ENCODE data around the gene LMTK2.

Gene LMTK2

DNA sequence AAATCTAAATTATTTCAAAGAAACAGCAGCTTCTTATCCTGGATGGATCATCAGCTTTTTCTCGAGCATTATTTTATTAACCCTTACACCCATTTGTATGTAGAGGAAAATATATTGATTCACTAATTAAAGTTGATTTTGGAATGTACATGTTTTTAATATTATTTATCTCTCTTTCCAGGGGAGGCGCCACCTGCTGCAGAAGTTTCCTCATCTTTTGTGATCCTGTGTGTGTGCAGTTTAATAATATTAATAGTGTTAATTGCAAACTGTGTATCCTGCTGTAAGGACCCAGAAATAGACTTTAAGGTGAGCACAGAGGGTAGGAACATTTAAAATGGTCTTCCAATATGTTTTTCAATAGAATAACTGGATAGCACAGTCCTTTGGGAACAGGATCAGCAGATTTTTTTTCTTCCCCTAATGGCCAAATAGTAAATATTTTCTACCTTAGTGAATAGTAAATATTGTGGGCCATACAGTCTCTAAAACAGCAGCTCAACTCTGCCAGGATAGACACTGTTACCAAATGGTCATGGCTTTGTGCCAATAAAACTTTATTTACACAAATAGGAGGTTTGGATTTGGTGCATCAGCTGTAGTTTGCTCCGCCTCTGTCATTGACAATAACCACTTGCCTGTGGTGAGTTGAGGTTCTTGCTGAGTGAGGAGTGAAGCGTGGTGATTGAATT is 30.6 kb downstream of the LMTK2 start:
- DNase-seq (ENCODE audit: low spot score): no peak

GRCh38 chr7:98137826-98138151 is 31.1 kb downstream of the LMTK2 start:
- no peak for DNase-seq (ENCODE audit: low spot score)

DNA sequence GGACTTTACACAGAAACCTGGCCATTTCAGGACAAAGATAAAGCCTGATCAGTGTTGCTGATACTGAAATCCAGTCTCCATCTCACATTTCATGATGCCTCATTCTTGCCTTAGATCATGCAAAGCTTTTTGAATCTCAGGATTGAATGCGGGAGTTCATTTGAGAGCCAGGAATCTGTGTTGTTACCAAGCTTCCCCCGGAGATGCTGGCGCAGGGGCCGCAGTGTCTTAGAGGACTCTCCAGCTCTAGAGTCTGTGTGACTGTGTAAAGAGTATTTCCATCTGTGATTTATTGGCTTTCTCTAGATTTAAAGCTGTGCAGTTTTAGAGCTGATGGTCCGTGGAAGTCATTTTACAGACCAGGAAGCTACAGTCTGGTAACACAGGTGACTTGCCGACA is 32.0 kb downstream of the LMTK2 start:
- DNase-seq (ENCODE audit: low spot score): no peak

DNA sequence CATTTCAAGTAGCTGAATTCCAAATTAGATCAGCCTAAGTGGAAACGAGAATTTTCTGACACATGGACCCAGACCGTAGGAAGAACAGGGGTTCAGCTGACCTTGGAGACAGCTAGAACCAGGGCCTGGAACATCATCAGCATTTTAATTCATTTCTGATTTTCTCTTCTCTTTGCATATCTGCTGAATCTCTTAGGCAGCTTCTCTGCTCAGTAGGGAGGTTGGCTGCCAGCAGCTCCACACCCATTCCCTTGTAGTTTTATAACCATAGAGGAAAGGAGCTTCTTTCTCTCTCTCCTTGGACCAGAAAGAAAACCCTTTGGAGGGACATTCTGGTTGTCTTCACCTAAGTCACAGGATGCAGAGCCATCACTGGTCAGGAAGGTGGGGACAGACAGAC is 36.0 kb downstream of the LMTK2 start:
- DNase-seq (ENCODE audit: low spot score): no peak

DNA sequence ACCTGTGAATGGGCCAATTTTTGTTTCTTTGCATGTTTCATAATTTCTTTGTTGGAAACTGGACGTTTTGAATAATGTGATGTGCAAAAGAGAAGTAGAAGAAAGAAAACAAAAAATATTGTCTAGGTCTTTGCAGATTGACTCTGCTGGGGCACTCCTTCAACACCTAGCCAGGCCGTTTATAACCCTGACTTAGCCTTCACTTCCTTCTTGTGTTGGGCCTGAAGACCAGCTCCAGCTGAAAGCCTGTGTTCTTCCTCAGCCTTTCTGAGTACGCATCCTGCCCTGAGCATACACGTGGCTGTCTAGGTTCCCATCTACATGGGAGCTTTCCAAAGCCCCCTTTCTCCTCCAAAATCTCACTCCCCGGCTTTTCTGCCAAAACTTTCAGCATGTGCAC is 41.9 kb downstream of the LMTK2 start:
- no peak for DNase-seq (ENCODE audit: low spot score)

- no peak for DNase-seq (ENCODE audit: low spot score)
Observed at GRCh38 chr7:98149116-98149692, 42.5 kb downstream of the LMTK2 start.

DNA sequence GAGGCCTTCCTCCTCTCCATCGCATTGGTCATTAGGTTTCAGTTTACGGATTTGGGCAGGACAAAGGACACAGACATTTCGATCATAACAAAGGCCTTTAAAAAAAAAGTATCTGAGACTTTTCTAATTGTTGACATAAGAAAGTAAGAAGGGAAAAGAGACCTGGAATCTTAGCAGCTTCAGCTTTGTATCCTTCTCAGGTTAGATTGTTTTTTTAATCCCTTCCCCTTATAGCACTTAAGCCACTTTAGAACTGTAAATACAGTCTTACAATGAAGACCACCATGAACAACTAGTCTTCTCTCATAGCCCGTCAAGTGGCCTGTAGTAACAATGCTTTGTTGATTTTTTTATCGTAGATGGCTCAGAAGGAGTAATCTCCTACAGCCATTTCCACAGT is 45.2 kb downstream of the LMTK2 start:
- DNase-seq (ENCODE audit: low spot score): no peak

GRCh38 chr7:98156700-98157099 is 50.0 kb downstream of the LMTK2 start:
- DNase-seq (ENCODE audit: low spot score): no peak

DNA sequence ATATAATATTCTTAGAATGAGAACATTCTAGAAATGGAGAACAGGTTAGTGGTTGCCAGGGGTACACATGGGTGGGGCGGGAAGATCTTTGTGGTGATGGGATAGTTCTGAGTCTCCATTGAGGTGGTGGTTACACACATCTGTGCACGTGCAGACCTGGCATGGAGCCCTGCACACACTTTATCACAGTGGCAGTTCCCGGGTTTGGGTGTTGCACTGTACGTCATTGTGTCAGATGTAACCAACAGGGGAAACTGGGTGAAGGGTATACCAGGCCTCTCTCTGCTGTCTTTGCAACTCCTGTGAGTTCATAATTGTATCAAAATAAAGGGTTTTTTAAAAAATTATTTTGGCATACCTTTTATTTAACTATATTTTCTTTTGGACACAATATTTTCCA is 51.1 kb downstream of the LMTK2 start:
- DNase-seq (ENCODE audit: low spot score): no peak

GRCh38 chr7:98162758-98163157 is 56.1 kb downstream of the LMTK2 start:
- DNase-seq (ENCODE audit: low spot score): no peak

- no peak for DNase-seq (ENCODE audit: low spot score)
Observed at GRCh38 chr7:98163269-98163668, 56.6 kb downstream of the LMTK2 start.

DNA sequence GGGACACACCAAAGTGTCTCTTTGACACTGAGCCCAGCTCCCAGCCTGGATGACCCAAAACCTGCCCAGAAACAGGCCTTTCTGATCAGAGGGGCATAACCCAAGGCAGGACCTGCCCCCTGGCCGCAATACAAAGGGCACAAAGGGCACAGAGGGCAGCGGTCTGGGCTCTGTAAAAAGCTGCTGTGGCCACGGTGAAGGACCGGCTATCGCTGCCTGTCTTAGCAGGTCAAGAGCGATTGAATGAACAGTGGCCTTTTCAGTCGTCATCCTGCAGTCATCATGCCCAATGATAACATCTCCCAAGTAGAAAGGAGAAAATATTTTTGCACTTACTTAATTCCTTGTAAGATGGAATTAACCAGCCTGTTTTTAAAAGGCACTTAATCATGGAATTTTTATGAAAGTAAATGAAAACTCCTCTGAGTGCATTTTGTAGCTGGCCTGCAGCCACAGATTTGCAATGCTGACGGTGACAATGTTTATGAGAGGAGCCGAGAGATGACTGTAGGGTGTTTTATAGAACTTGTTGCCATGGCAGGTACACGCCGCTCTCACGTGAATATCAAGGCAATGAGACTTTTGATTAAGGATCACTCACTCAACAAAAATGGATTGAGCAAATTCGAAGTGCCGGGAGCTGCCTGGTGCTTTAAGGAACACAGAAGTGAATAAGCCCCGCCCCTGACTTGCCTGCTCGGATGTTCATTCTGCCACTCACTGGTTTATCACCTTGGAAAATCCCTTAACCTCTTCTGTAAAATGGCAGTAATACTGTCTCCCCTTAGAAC is 57.2 kb downstream of the LMTK2 start:
- DNase-seq (ENCODE audit: low spot score): no peak

GRCh38 chr7:98165827-98166667 is 59.4 kb downstream of the LMTK2 start:
- DNase-seq (ENCODE audit: low spot score): peak; percentile 72

DNA sequence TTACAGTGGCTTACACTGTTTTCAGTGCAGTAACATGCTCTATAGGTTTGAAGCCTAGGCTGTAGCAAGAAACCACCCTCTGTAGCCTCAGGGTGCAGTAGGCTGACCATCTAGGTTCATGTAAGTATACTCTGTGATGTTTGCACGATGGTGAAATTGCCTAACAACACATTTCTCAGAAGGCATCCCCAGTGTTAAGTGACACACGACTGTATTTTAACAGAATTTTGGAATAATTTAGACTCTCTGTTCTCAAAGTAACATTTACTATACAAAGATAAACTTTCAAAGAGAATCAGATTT is 60.0 kb downstream of the LMTK2 start:
- DNase-seq (ENCODE audit: low spot score): no peak

GRCh38 chr7:98167653-98168052 is 61.0 kb downstream of the LMTK2 start:
- DNase-seq (ENCODE audit: low spot score): no peak

- peak; percentile 94 for DNase-seq (ENCODE audit: low spot score)
Observed at GRCh38 chr7:98168181-98168903, 61.7 kb downstream of the LMTK2 start.

DNA sequence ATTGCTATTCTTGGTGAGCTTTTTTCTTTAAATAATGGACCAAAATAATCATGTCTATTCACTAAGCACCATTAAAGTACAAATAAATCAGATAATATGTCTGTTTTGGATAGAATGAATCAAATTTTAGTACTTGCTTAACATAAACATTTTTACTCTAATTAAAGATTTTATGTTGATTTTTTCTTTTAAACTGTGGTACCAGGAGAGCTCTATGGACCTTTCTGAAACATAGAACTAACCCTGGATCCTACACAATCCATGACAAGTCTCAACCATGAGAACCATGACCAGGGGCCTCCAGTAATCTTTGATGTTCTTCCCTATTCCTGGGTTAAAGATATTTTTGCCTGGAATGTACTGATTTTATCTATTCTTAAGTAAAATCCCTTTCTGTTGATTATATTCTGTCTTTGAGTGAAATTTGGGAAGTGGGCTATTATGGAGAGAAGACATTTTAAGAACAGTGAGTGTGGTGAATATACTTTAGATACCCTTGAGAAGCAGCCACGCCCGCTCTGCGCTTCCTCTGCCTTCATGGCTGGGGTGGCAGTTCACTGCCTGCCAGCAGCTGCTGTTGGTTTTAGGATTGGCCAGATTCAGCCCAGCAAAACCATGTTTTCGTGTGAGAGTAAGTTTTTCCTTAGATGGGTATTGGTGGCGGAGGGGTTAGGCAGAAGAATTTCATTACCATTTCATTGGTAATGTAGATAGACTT is 62.4 kb downstream of the LMTK2 start:
- no peak for DNase-seq (ENCODE audit: low spot score)

DNA sequence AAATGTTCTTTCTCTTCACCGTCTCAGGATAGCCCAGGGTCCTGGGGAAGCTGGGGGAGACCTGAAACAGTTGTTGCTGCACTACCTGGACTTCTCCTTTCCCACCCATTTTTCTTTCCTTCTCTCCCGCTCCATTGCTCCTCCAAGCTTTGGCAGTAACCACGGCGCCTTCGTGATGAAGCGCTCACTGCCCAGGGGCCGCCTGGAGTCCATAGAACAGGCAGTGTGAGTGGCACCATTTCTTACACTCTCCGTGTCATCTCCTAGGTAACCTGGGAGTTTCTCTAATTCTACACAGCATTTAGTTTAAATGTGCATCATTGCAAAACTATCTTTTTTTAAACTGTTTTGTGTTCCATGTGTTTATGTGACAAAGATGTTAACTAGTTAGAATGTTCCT is 64.3 kb downstream of the LMTK2 start:
- no peak for DNase-seq (ENCODE audit: low spot score)

- DNase-seq (ENCODE audit: low spot score): no peak
Observed at GRCh38 chr7:98171449-98171848, 64.8 kb downstream of the LMTK2 start.

- no peak for DNase-seq (ENCODE audit: low spot score)
Observed at GRCh38 chr7:98174334-98175259, 67.9 kb downstream of the LMTK2 start.
